Pancreas (tissue), 10 donors: ENCODE data around the gene C1orf210. TPM values are rescaled to one million over a fixed set of nuclear protein-coding genes. Genes with fewer than 3 reads are reported as not detected.

ENCODE experiments used
- ATAC-seq, 4 donors: fragments of 200-7000 bp; cut with Tn5 transposase; one replicate each; pipeline versions ENCODE4 v1.8.0 to v1.9.1; 2020; ENCODE audit warnings: mild to moderate bottlenecking in 4 of 4, moderate library complexity in 4 of 4
- DNase-seq, 6 donors: peaks; one replicate each; pipeline ENCODE4 v3.0.0-alpha.2; 2020
- FAIRE-seq: peaks from 2 replicates; lab custom pipeline; 2012; peaks lifted over from hg19 to GRCh38; lab: Jason Lieb, UNC
- H3K27ac ChIP-seq, 4 donors: fragments of 200-600 bp; sonication (generic); 1 replicate in 3 of 4; 2 replicates in 1 of 4; pipeline versions ENCODE4 v1.5.0 to v1.8.0; 2020
- H3K27me3 ChIP-seq, 4 donors: fragments of 200-600 bp; one replicate each; pipeline ENCODE4 v1.8.0; 2021
- H3K36me3 ChIP-seq, 3 donors: fragments of 200-600 bp; sonication (generic) in 1 of 3; one replicate each; pipeline versions ENCODE4 v1.5.0 to v1.8.0; 2020 to 2021
- H3K4me1 ChIP-seq, 3 donors: fragments of 200-600 bp; one replicate each; pipeline ENCODE4 v1.8.0; 2021
- H3K4me3 ChIP-seq, 4 donors: fragments of 200-600 bp; sonication (generic) in 2 of 4; one replicate each; pipeline versions ENCODE4 v1.5.0 to v1.8.0; 2020 to 2021
- H3K9me3 ChIP-seq, 4 donors: fragments of 200-600 bp; one replicate each; pipeline ENCODE4 v1.8.0; 2021
- WGBS, 2 donors: extraction: QIAGEN DNeasy Blood & Tissue Kit; methylation state at CpG; one replicate each; pipeline ENCODE4 v1.1.7; 2013; 5-methylcytosine and 5-hydroxymethylcytosine counted together
- intact Hi-C, 3 donors: fragments of 100-400 bp; cut with DNase I; formaldehyde crosslinking; loops; one replicate each; pipeline versions ENCODE4 v1.11.1 to v1.14.2; 2022
- polyA plus RNA-seq, 2 donors: library from polyadenylated mRNA; stranded (reverse); fragments of 200-250 nt; gene quantifications; one replicate each; pipeline ENCODE4 v1.2.3, GENCODE V29; 2013
- total RNA-seq, 6 donors: library from RNA; stranded (reverse); fragmentation: NEBNext Ultra II Directional in 4 of 6; extraction: Animal tissue kit (Norgen Biotek cat#: 25700) in 4 of 6; gene quantifications; one replicate each; pipeline versions ENCODE4 v1.2.1 to v1.2.4, GENCODE V29; 2021 to 2023
- TF ChIP-seq, protein P1 (sequence below), 4 donors: fragments of 200-600 bp; sonication (generic) in 3 of 4; IDR thresholded peaks; one replicate each; pipeline versions ENCODE4 v1.5.0 to v1.8.0; 2021; ENCODE audit warnings: antibody characterized with exemption in 4 of 4
- donor health status: healthy with polysubstance abuse.
- donor health status: DM: no; HTN: no; CAD: no; lungs with moderate emphysema.
- donor health status: DM: no; HTN: no; CAD: no.
- donor health status: control.
- donor health status: control.
- donor health status: Bipolar disorder and iron deficiency.
- donor health status: DM: yes; HTN: yes; CAD: no.
- donor health status: DM: no; HTN: no; CAD: no.
- donor health status: DM: no; HTN: no; CAD: no.
- donor health status: DM: yes; HTN: yes; CAD: no.

C1orf210 gene
- total and polyA plus RNA-seq, 8 donors: 5.7 to 17.2 (median 12.4) TPM

DNA sequence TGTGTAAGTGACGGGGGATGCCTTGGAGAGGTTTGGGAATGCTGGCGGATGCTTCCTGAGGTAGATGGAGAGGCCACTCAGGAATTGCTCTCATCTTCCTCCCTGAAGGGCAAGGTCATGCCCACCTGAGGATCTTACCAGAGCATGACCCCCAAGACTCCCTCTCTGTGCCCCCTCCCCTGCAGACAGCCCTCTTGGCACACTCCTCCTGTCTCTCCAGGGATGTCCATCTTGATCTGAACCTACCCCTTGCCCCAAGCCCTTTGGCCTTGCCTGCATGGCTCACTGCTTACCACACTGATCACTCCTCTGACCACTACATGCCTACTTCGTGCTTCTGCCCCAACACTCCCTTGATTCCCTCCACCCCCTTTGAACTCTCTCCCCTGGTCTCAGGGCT lies 34.4 kb upstream of the C1orf210 start:
- FAIRE-seq (no peak), ATAC-seq (no peak), DNase-seq (no peak)
- Histone ChIP-seq H3K9me3 (no peaks in the 10 kb centered on the region), H3K4me1 (no peaks in the 10 kb centered on the region), H3K36me3 (no peaks in the 10 kb centered on the region), H3K27me3 (no peaks in the 10 kb centered on the region), H3K27ac (no peak overlapping the region), H3K4me3 (no peak overlapping the region)
- 65 to 85% methylated on average over 3 of the region's 3 CpGs for WGBS, 2 donors
- TF ChIP-seq, protein P1, sequence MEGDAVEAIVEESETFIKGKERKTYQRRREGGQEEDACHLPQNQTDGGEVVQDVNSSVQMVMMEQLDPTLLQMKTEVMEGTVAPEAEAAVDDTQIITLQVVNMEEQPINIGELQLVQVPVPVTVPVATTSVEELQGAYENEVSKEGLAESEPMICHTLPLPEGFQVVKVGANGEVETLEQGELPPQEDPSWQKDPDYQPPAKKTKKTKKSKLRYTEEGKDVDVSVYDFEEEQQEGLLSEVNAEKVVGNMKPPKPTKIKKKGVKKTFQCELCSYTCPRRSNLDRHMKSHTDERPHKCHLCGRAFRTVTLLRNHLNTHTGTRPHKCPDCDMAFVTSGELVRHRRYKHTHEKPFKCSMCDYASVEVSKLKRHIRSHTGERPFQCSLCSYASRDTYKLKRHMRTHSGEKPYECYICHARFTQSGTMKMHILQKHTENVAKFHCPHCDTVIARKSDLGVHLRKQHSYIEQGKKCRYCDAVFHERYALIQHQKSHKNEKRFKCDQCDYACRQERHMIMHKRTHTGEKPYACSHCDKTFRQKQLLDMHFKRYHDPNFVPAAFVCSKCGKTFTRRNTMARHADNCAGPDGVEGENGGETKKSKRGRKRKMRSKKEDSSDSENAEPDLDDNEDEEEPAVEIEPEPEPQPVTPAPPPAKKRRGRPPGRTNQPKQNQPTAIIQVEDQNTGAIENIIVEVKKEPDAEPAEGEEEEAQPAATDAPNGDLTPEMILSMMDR (IDR thresholded peaks at IDR 0.05): no peak
- intact Hi-C loops: no loop called here

DNA sequence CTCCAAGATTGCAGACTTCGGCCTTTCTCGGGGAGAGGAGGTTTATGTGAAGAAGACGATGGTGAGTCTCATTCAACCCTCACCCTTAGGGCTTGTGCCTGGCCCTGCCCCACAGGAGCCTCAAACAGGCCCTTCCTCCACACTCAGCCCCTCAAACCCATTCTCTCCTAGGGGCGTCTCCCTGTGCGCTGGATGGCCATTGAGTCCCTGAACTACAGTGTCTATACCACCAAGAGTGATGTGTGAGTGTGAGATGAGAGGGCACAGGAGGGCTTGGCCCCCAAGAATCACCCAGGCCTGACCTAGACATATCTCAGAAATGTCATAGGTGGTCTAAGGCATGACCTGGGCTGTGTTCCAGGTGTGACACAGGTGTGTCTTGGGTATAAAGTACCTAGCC lies 33.9 kb upstream of the C1orf210 start:
- H3K9me3 ChIP-seq: no peaks in the 10 kb centered on the region
- DNase-seq (no peak), ATAC-seq (no peak), FAIRE-seq (no peak)
- intact Hi-C loops: no loop called here
- H3K27ac ChIP-seq: no peak overlapping the region
- 89 to 93% methylated on average over 5 of the region's 5 CpGs for WGBS, 2 donors
- H3K27me3 ChIP-seq: no peaks in the 10 kb centered on the region
- no peaks in the 10 kb centered on the region for H3K36me3 ChIP-seq
- no peak overlapping the region for H3K4me3 ChIP-seq
- TF ChIP-seq, protein P1 (IDR thresholded peaks at IDR 0.05): no peak
- H3K4me1 ChIP-seq: no peaks in the 10 kb centered on the region

DNA sequence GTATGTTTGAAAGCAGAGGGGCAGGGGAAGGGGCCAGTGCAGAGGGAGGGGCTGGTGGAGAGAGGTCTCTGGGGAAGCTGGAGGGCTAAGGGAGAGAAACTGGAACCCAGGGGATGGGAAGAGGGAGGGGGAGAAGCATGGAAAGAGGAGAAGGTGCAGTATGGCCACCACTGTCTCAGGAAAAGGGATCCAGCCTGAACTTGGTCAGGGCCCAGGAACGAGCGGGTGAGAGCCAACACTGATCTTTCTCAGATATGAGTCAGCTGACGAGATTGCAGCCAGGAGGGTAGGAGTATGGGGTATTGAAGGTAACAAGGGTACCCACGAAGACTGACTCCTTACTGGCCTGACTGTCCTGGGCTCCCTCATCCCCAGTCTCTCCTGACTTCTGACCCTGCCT lies 33.5 kb upstream of the C1orf210 start:
- H3K4me1 ChIP-seq: no peaks in the 10 kb centered on the region
- WGBS, 2 donors: 79 to 81% methylated on average over 4 of the region's 4 CpGs
- DNase-seq: no peak
- no peak for ATAC-seq
- H3K9me3 ChIP-seq: no peaks in the 10 kb centered on the region
- TF ChIP-seq, protein P1 (IDR thresholded peaks at IDR 0.05): no peak
- no peaks in the 10 kb centered on the region for H3K36me3 ChIP-seq
- no peak for FAIRE-seq
- no peak overlapping the region for H3K27ac ChIP-seq
- no peaks in the 10 kb centered on the region for H3K27me3 ChIP-seq
- H3K4me3 ChIP-seq: no peak overlapping the region
- intact Hi-C loops: no loop called here

DNA sequence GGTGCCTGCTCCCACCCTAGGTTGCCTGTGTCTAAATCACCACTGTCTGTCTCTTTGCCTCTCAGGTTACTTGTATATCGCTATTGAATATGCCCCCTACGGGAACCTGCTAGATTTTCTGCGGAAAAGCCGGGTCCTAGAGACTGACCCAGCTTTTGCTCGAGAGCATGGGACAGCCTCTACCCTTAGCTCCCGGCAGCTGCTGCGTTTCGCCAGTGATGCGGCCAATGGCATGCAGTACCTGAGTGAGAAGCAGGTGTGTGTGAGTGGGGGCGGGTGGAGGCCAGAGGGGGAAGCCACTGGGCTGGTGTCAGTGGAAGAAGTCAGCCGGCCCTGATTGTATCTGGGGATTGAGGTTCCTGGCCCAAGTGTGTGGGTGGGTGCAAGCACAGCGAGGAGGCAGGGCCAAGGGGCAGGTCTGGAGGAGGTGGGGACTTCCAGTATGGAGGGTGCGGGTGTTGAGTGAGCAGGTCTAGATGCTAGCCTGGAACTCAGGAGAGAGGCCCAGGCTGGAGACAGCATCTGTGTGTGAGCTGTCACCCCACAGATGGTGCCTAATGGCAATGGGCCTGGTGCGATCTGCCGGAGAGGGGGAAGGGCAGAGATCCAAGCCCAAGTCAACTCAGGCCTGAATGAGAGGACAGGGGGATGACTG lies 32.6 kb upstream of the C1orf210 start:
- Histone ChIP-seq H3K4me1 (no peaks in the 10 kb centered on the region), H3K9me3 (no peaks in the 10 kb centered on the region), H3K27ac (no peak overlapping the region), H3K27me3 (no peaks in the 10 kb centered on the region), H3K36me3 (no peaks in the 10 kb centered on the region), H3K4me3 (no peak overlapping the region)
- ATAC-seq (no peak), DNase-seq (peak in 1 of 6 donors; percentile 43), FAIRE-seq (no peak)
- 88 to 89% methylated on average over 15 of the region's 15 CpGs for WGBS, 2 donors
- TF ChIP-seq, protein P1 (IDR thresholded peaks at IDR 0.05): no peak
- intact Hi-C loops: no loop called here

DNA sequence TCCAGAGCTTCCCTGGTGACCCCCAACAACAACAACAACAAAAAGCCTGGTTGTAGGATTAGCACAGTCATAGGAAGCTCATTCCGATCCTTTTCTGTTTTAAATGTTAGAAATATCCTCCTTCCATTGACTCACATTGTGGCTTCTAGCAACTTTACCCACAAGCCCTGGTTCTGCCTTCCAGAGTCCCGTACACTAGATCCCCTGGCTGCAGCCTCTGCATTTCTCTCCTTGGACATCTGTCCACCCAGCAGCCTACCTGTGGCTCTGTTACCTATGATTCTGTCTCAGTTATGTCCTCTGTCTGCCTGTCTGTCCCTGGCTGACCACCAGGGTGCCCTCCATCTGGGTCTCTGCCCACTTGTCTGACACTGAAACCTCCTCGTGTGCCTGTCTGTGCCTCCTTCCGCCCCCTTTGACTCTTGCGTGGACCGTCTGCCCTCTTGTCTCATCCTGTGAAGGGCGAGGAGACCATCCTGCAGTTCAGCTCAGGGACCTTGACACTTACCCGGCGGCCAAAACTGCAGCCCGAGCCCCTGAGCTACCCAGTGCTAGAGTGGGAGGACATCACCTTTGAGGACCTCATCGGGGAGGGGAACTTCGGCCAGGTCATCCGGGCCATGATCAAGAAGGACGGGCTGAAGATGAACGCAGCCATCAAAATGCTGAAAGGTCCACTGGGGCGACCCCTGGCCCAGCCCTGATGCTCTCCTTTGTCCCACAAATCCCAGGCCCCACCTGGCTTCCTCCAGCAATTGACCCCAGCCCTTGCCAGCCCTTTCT lies 31.5 kb upstream of the C1orf210 start:
- Histone ChIP-seq H3K4me1 (no peaks in the 10 kb centered on the region), H3K27ac (no peak overlapping the region), H3K4me3 (no peak overlapping the region), H3K9me3 (no peaks in the 10 kb centered on the region), H3K36me3 (no peaks in the 10 kb centered on the region), H3K27me3 (no peaks in the 10 kb centered on the region)
- ATAC-seq: no peak
- peak in 1 of 6 donors; percentile 43 for DNase-seq
- 80 to 86% methylated on average over 16 of the region's 16 CpGs for WGBS, 2 donors
- intact Hi-C loops: no loop called here
- TF ChIP-seq, protein P1 (IDR thresholded peaks at IDR 0.05): no peak
- no peak for FAIRE-seq
